Gastrocnemius medialis (tissue), 4 donors: ENCODE results near the gene MATN3.

Source experiments
- POLR2A ChIP-seq, 2 donors: fragments of 450-650 bp; IDR thresholded peaks; one replicate each; pipeline ENCODE4 v1.6.1; 2017; ENCODE audit warnings: antibody characterized with exemption in 2 of 2, mild to moderate bottlenecking in 2 of 2, moderate library complexity in 2 of 2
- TF ChIP-seq, protein P1 (sequence below), 5 experiments: fragments of 450-650 bp in 3 of 5; fragments of 200-600 bp in 2 of 5; sonication (generic) in 2 of 5; IDR thresholded peaks in 4 of 5; conservative IDR thresholded peaks in 1 of 5; 1 replicate in 4 of 5; 2 replicates in 1 of 5; pipeline ENCODE4 v1.5.1; 2016 to 2019; ENCODE audit warnings: antibody characterized with exemption in 5 of 5, mild to moderate bottlenecking in 3 of 5, moderate library complexity in 3 of 5

- TF ChIP-seq, protein P1, sequence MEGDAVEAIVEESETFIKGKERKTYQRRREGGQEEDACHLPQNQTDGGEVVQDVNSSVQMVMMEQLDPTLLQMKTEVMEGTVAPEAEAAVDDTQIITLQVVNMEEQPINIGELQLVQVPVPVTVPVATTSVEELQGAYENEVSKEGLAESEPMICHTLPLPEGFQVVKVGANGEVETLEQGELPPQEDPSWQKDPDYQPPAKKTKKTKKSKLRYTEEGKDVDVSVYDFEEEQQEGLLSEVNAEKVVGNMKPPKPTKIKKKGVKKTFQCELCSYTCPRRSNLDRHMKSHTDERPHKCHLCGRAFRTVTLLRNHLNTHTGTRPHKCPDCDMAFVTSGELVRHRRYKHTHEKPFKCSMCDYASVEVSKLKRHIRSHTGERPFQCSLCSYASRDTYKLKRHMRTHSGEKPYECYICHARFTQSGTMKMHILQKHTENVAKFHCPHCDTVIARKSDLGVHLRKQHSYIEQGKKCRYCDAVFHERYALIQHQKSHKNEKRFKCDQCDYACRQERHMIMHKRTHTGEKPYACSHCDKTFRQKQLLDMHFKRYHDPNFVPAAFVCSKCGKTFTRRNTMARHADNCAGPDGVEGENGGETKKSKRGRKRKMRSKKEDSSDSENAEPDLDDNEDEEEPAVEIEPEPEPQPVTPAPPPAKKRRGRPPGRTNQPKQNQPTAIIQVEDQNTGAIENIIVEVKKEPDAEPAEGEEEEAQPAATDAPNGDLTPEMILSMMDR (IDR thresholded peaks at IDR 0.05 in 4 of 5, conservative IDR thresholded peaks at IDR 0.05 in 1 of 5) = no peak
- TF ChIP-seq POLR2A (IDR thresholded peaks at IDR 0.05) = no peak
Measured at GRCh38 chr2:20005067-20005627, 7.3 kb downstream of the MATN3 start.
